ENCODE results near the gene MAGI2. TPM values are rescaled to one million over a fixed set of nuclear protein-coding genes. Genes with fewer than 3 reads are reported as not detected.

MAGI2 gene
- total and polyA plus RNA-seq, 2 experiments from 2014 or later, result 10.4 to 26.4 TPM

GRCh38 chr7:79376299-79377025 is 77.0 kb downstream of the MAGI2 start:
- Histone ChIP-seq H3K27ac (ENCODE audit: low read depth) (no peak overlapping the region), H3K27me3 (ENCODE audit: insufficient read depth) (no peaks in the 10 kb centered on the region), H3K9me2 (ENCODE audit: insufficient read depth) (no peaks in the 10 kb centered on the region), H2AFZ (no peak overlapping the region), H3K36me3 (ENCODE audit: insufficient read depth) (no peaks in the 10 kb centered on the region), H3K4me3 (no peak overlapping the region), H4K20me1 (replicated peaks; ENCODE audit: insufficient read depth) (no peaks in the 10 kb centered on the region), H3K4me1 (ENCODE audit: insufficient read depth) (no peaks in the 10 kb centered on the region), H3F3A (replicated peaks; ENCODE audit: low read depth) (no peaks in the 10 kb centered on the region), H3K4me2 (no peak overlapping the region), H3K79me2 (replicated peaks; ENCODE audit: insufficient read depth) (no peaks in the 10 kb centered on the region)
- Mint-ChIP-seq H3K27ac (no peak overlapping the region), H3K27me3 (ENCODE audit: insufficient read depth, low read depth, poor library complexity) (no peaks in the 10 kb centered on the region), H3K4me3 (no peak overlapping the region), H3K9me3 (no peaks in the 10 kb centered on the region), H3K4me1 (no peaks in the 10 kb centered on the region), H3K36me3 (ENCODE audit: low read depth) (no peaks in the 10 kb centered on the region)
- TF ChIP-seq POLR2AphosphoS5 (IDR thresholded peaks at IDR 0.05; ENCODE audit: low read depth) (no peak), ZNF462 (CRISPR knock-in tag; IDR thresholded peaks at IDR 0.05) (no peak), JUNB (IDR thresholded peaks at IDR 0.05; ENCODE audit: unreplicated experiment) (no peak), CREB1 (CRISPR knock-in tag; IDR thresholded peaks at IDR 0.05; ENCODE audit: low read depth) (no peak), EZH2 (IDR thresholded peaks at IDR 0.05; ENCODE audit: low read depth, unreplicated experiment) (no peak), NANOG (IDR thresholded peaks at IDR 0.05; ENCODE audit: borderline replicate concordance) (no peak), ZNF114 (CRISPR knock-in tag; IDR thresholded peaks at IDR 0.05) (no peak), ETS1 (IDR thresholded peaks at IDR 0.05) (no peak), EZH2phosphoT487 (IDR thresholded peaks at IDR 0.05; ENCODE audit: unreplicated experiment) (no peak), STAT1 (IDR thresholded peaks at IDR 0.05; ENCODE audit: unreplicated experiment) (no peak), REST (IDR thresholded peaks at IDR 0.05; ENCODE audit: unreplicated experiment) (no peak), CTCF (conservative IDR thresholded peaks at IDR 0.05; ENCODE audit: low read depth in 2 of 2) (no peak), ZNF331 (CRISPR knock-in tag; IDR thresholded peaks at IDR 0.05; ENCODE audit: low read depth) (no peak)
- no peak for DNase-seq (ENCODE audit: low spot score)
- ATAC-seq, result no peak
